ENCODE measurements around the gene ZC3H13.

The ZC3H13 gene

GRCh38 chr13:45941261-45941660 lies 111.3 kb downstream of the ZC3H13 start:
- Histone ChIP-seq H3K4me3 (ENCODE audit: low read depth, low read length) (no peak overlapping the region), H3K9me3 (no peaks in the 10 kb centered on the region), H3K4me1 (peaks cover 9% of the 10 kb centered on the region), H3K27me3 (no peaks in the 10 kb centered on the region), H3K36me3 (no peaks in the 10 kb centered on the region)
- TF ChIP-seq, protein P1, sequence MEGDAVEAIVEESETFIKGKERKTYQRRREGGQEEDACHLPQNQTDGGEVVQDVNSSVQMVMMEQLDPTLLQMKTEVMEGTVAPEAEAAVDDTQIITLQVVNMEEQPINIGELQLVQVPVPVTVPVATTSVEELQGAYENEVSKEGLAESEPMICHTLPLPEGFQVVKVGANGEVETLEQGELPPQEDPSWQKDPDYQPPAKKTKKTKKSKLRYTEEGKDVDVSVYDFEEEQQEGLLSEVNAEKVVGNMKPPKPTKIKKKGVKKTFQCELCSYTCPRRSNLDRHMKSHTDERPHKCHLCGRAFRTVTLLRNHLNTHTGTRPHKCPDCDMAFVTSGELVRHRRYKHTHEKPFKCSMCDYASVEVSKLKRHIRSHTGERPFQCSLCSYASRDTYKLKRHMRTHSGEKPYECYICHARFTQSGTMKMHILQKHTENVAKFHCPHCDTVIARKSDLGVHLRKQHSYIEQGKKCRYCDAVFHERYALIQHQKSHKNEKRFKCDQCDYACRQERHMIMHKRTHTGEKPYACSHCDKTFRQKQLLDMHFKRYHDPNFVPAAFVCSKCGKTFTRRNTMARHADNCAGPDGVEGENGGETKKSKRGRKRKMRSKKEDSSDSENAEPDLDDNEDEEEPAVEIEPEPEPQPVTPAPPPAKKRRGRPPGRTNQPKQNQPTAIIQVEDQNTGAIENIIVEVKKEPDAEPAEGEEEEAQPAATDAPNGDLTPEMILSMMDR (IDR thresholded peaks at IDR 0.05; ENCODE audit: low read depth, low read length), result no peak
- DNase-seq, result peak; percentile 18

- no peak overlapping the region for H3K4me3 ChIP-seq (ENCODE audit: low read depth, low read length)
- TF ChIP-seq, protein P1 (IDR thresholded peaks at IDR 0.05; ENCODE audit: low read depth, low read length), result no peak
- H3K36me3 ChIP-seq, result no peaks in the 10 kb centered on the region
- peaks cover 9% of the 10 kb centered on the region for H3K4me1 ChIP-seq
- no peaks in the 10 kb centered on the region for H3K27me3 ChIP-seq
- no peaks in the 10 kb centered on the region for H3K9me3 ChIP-seq
- DNase-seq, result no peak
Measured at GRCh38 chr13:45940061-45940460, 112.5 kb downstream of the ZC3H13 start.

- Histone ChIP-seq H3K36me3 (no peaks in the 10 kb centered on the region), H3K27me3 (no peaks in the 10 kb centered on the region)
- TF ChIP-seq, protein P1 (IDR thresholded peaks at IDR 0.05; ENCODE audit: low read depth, low read length), result no peak
Measured at GRCh38 chr13:45936621-45937020, 115.9 kb downstream of the ZC3H13 start.

DNA sequence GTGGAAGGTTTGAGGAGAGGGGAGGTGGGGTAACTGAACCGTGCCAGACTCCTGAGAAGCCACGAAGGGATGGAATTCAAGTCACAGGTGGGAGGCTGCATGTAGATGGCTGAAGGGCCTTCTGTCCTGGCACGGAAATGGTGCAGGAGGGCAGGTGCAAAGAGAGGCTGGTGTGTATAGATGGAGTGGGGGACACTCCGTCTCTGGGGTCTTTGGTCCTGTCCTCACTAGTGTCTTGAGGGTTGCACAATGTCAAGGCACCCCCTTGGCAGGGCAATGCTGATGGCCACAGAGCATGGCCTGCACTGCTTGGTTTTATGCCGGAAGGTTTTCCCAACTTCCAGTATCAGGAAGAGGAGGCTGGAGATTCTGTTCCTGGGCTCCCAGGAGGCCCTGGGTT lies 118.3 kb downstream of the ZC3H13 start:
- H3K4me3 ChIP-seq (ENCODE audit: low read depth, low read length), result no peak overlapping the region
- peaks cover 9% of the 10 kb centered on the region for H3K4me1 ChIP-seq
- H3K36me3 ChIP-seq, result no peaks in the 10 kb centered on the region
- TF ChIP-seq, protein P1 (IDR thresholded peaks at IDR 0.05; ENCODE audit: low read depth, low read length), result no peak
- no peaks in the 10 kb centered on the region for H3K27me3 ChIP-seq
- H3K9me3 ChIP-seq, result no peaks in the 10 kb centered on the region
- DNase-seq, result no peak

More at GRCh38 chr13:45936621-45937020, 115.9 kb downstream of the ZC3H13 start:
- H3K4me3 ChIP-seq (ENCODE audit: low read depth, low read length), result no peak overlapping the region
- DNase-seq, result no peak
- H3K4me1 ChIP-seq, result peaks cover 9% of the 10 kb centered on the region
- no peaks in the 10 kb centered on the region for H3K9me3 ChIP-seq

- Histone ChIP-seq H3K9me3 (no peaks in the 10 kb centered on the region), H3K27me3 (no peaks in the 10 kb centered on the region), H3K4me3 (ENCODE audit: low read depth, low read length) (no peak overlapping the region), H3K36me3 (no peaks in the 10 kb centered on the region), H3K4me1 (peaks cover 9% of the 10 kb centered on the region)
- TF ChIP-seq, protein P1 (IDR thresholded peaks at IDR 0.05; ENCODE audit: low read depth, low read length), result no peak
- DNase-seq, result no peak
Measured at GRCh38 chr13:45933203-45933908, 119.2 kb downstream of the ZC3H13 start.

- H3K36me3 ChIP-seq, result no peaks in the 10 kb centered on the region
- no peak for DNase-seq
- peaks cover 9% of the 10 kb centered on the region for H3K4me1 ChIP-seq
- H3K27me3 ChIP-seq, result no peaks in the 10 kb centered on the region
- H3K4me3 ChIP-seq (ENCODE audit: low read depth, low read length), result no peak overlapping the region
- TF ChIP-seq, protein P1 (IDR thresholded peaks at IDR 0.05; ENCODE audit: low read depth, low read length), result no peak
- no peaks in the 10 kb centered on the region for H3K9me3 ChIP-seq
Measured at GRCh38 chr13:45932676-45933075, 119.9 kb downstream of the ZC3H13 start.

All from BE2C (cell line).